Activated T-helper 1 cell treated with anti-CD3 and anti-CD28 coated beads, Interleukin-12 subunit alpha, Interleukin-12 subunit beta, Interleukin-2, Interleukin-4 antibody, amounts not matched to agents 30 ng/mL and 10 ng/mL and 1 ng/mL, durations not matched to agents 14 hours and 24 hours and 36 hours (primary cell): ENCODE data around the gene TET3. TPM values are rescaled to one million over a fixed set of nuclear protein-coding genes. Genes with fewer than 3 reads are reported as not detected.

Experiments
- DNase-seq: peaks from one replicate; pipeline ENCODE4 v3.0.0; 2021; ENCODE audit warnings: low spot score
- H3K27ac Mint-ChIP-seq: one replicate; pipeline ENCODE4 v1.8.0; 2021; ENCODE audit warnings: mild to moderate bottlenecking, mixed read lengths
- H3K27me3 Mint-ChIP-seq: one replicate; pipeline ENCODE4 v1.8.0; 2022; ENCODE audit warnings: mild to moderate bottlenecking, moderate library complexity, mixed read lengths; ENCODE audit not compliant: insufficient read depth
- H3K36me3 Mint-ChIP-seq: one replicate; pipeline ENCODE4 v1.8.0; 2021; ENCODE audit warnings: low read depth, mixed read lengths
- H3K4me1 Mint-ChIP-seq: one replicate; pipeline ENCODE4 v1.8.0; 2021; ENCODE audit warnings: low read depth, mixed read lengths
- H3K4me3 Mint-ChIP-seq: one replicate; pipeline ENCODE4 v1.8.0; 2021; ENCODE audit warnings: mild to moderate bottlenecking, moderate library complexity, mixed read lengths
- H3K9me3 Mint-ChIP-seq: one replicate; pipeline ENCODE4 v1.8.0; 2021; ENCODE audit warnings: mixed read lengths
- intact Hi-C: fragments of 100-400 bp; cut with micrococcal nuclease; formaldehyde crosslinking; loops from one replicate; pipeline ENCODE4 v1.15.1; 2024
- total RNA-seq: library from RNA; stranded (reverse); gene quantifications from 2 replicates; pipeline ENCODE4 v1.2.3, GENCODE V29; 2022

The TET3 gene
- total RNA-seq, 1 donor from 2014 or later = 20.5 TPM

- Mint-ChIP-seq H3K4me3 (no peak overlapping the region), H3K27ac (peak overlapping the region; percentile 14), H3K4me1 (peaks cover 52% of the 10 kb centered on the region), H3K27me3 (no peaks in the 10 kb centered on the region), H3K36me3 (peaks cover 40% of the 10 kb centered on the region), H3K9me3 (peaks cover 16% of the 10 kb centered on the region)
- intact Hi-C loops = loop anchor here (1.0 kb wide), 1 partner anchor 8 kb away; no protein-coding TSS in a partner anchor
- no peak for DNase-seq
Observed at GRCh38 chr2:73994178-73994831, 9.6 kb downstream of the TET3 start.

- no peak for DNase-seq
- peaks cover 54% of the 10 kb centered on the region for H3K4me1 Mint-ChIP-seq
- intact Hi-C loops = no loop called here
Observed at GRCh38 chr2:73995810-73996209, 11.1 kb downstream of the TET3 start.

GRCh38 chr2:73997813-73998212, 13.1 kb downstream of the TET3 start:
- H3K36me3 Mint-ChIP-seq = peaks cover 11% of the 10 kb centered on the region
- H3K27me3 Mint-ChIP-seq = peaks cover 2% of the 10 kb centered on the region
- peaks cover 67% of the 10 kb centered on the region for H3K4me1 Mint-ChIP-seq
- H3K9me3 Mint-ChIP-seq = no peaks in the 10 kb centered on the region
- H3K27ac Mint-ChIP-seq = peak overlapping the region; percentile 1
- H3K4me3 Mint-ChIP-seq = no peak overlapping the region
- intact Hi-C loops = no loop called here
- no peak for DNase-seq

More at GRCh38 chr2:73995810-73996209, 11.1 kb downstream of the TET3 start:
- peaks cover 9% of the 10 kb centered on the region for H3K9me3 Mint-ChIP-seq
- H3K36me3 Mint-ChIP-seq = peaks cover 25% of the 10 kb centered on the region
- H3K4me3 Mint-ChIP-seq = no peak overlapping the region
- H3K27ac Mint-ChIP-seq = no peak overlapping the region
- H3K27me3 Mint-ChIP-seq = no peaks in the 10 kb centered on the region

- peaks cover 12% of the 10 kb centered on the region for H3K36me3 Mint-ChIP-seq
- H3K27ac Mint-ChIP-seq = peak overlapping the region; percentile 83
- H3K4me1 Mint-ChIP-seq = peaks cover 70% of the 10 kb centered on the region
- H3K9me3 Mint-ChIP-seq = no peaks in the 10 kb centered on the region
- intact Hi-C loops = no loop called here
- DNase-seq = no peak
- H3K4me3 Mint-ChIP-seq = no peak overlapping the region
- peaks cover 2% of the 10 kb centered on the region for H3K27me3 Mint-ChIP-seq
Observed at GRCh38 chr2:73998451-73998850, 13.7 kb downstream of the TET3 start.

- intact Hi-C loops = no loop called here
- H3K4me3 Mint-ChIP-seq = no peak overlapping the region
- H3K36me3 Mint-ChIP-seq = peaks cover 8% of the 10 kb centered on the region
- DNase-seq = no peak
- H3K27ac Mint-ChIP-seq = peak overlapping the region; percentile 83
- peaks cover 2% of the 10 kb centered on the region for H3K27me3 Mint-ChIP-seq
- H3K4me1 Mint-ChIP-seq = peaks cover 70% of the 10 kb centered on the region
- H3K9me3 Mint-ChIP-seq = no peaks in the 10 kb centered on the region
Observed at GRCh38 chr2:73998933-73999332, 14.2 kb downstream of the TET3 start.

- Mint-ChIP-seq H3K27me3 (peaks cover 2% of the 10 kb centered on the region), H3K4me1 (peaks cover 75% of the 10 kb centered on the region), H3K36me3 (peaks cover 5% of the 10 kb centered on the region), H3K9me3 (no peaks in the 10 kb centered on the region), H3K4me3 (no peak overlapping the region), H3K27ac (no peak overlapping the region)
- intact Hi-C loops = loop anchor here (5.0 kb wide), 1 partner anchor 122 kb away; no protein-coding TSS in a partner anchor
- no peak for DNase-seq
Observed at GRCh38 chr2:73999881-74000597, 15.3 kb downstream of the TET3 start.

GRCh38 chr2:74000666-74001065, 16.0 kb downstream of the TET3 start:
- Mint-ChIP-seq H3K4me3 (no peak overlapping the region), H3K36me3 (peaks cover 10% of the 10 kb centered on the region), H3K27ac (no peak overlapping the region), H3K27me3 (peaks cover 2% of the 10 kb centered on the region), H3K4me1 (peaks cover 79% of the 10 kb centered on the region), H3K9me3 (no peaks in the 10 kb centered on the region)
- DNase-seq = no peak
- intact Hi-C loops = loop anchor here (5.0 kb wide), 1 partner anchor 122 kb away; no protein-coding TSS in a partner anchor

GRCh38 chr2:74001121-74001520, 16.4 kb downstream of the TET3 start:
- Mint-ChIP-seq H3K27ac (peak overlapping the region; percentile 56), H3K4me1 (peaks cover 79% of the 10 kb centered on the region), H3K4me3 (peak overlapping the region; percentile 68), H3K9me3 (no peaks in the 10 kb centered on the region), H3K27me3 (peaks cover 2% of the 10 kb centered on the region), H3K36me3 (peaks cover 10% of the 10 kb centered on the region)
- no peak for DNase-seq
- intact Hi-C loops = loop anchor here (5.0 kb wide), 1 partner anchor 121 kb away; no protein-coding TSS in a partner anchor

- no peaks in the 10 kb centered on the region for H3K9me3 Mint-ChIP-seq
- no peak for DNase-seq
- peaks cover 2% of the 10 kb centered on the region for H3K27me3 Mint-ChIP-seq
- intact Hi-C loops = loop anchor here (1.0 to 5.0 kb wide), 7 partner anchors 15 to 197 kb away; partner anchors contain the start of genes BOLA3, DGUOK and MTHFD2
- peak overlapping the region; percentile 68 for H3K4me3 Mint-ChIP-seq
- peak overlapping the region; percentile 15 for H3K27ac Mint-ChIP-seq
- H3K36me3 Mint-ChIP-seq = peaks cover 11% of the 10 kb centered on the region
- peaks cover 77% of the 10 kb centered on the region for H3K4me1 Mint-ChIP-seq
Observed at GRCh38 chr2:74001781-74002504, 17.2 kb downstream of the TET3 start.

GRCh38 chr2:74002505-74003421, 18.1 kb downstream of the TET3 start:
- Mint-ChIP-seq H3K4me3 (peak overlapping the region; percentile 89), H3K4me1 (peaks cover 69% of the 10 kb centered on the region), H3K27ac (peak overlapping the region; percentile 66)

GRCh38 chr2:74003494-74004211, 18.9 kb downstream of the TET3 start:
- no peaks in the 10 kb centered on the region for H3K9me3 Mint-ChIP-seq
- peaks cover 68% of the 10 kb centered on the region for H3K4me1 Mint-ChIP-seq
- H3K27ac Mint-ChIP-seq = no peak overlapping the region
- H3K4me3 Mint-ChIP-seq = peak overlapping the region; percentile 64
- peaks cover 2% of the 10 kb centered on the region for H3K27me3 Mint-ChIP-seq
- DNase-seq = no peak
- H3K36me3 Mint-ChIP-seq = peaks cover 9% of the 10 kb centered on the region
- intact Hi-C loops = loop anchor here (2.0 to 5.0 kb wide), 4 partner anchors 29 to 195 kb away; partner anchors contain the start of genes BOLA3 and MTHFD2

More at GRCh38 chr2:74002505-74003421, 18.1 kb downstream of the TET3 start:
- intact Hi-C loops = loop anchor here (1.0 to 5.0 kb wide), 7 partner anchors 15 to 196 kb away; partner anchors contain the start of genes BOLA3, DGUOK and MTHFD2
- Mint-ChIP-seq H3K9me3 (no peaks in the 10 kb centered on the region), H3K27me3 (peaks cover 2% of the 10 kb centered on the region), H3K36me3 (peaks cover 11% of the 10 kb centered on the region)
- DNase-seq = peak; percentile 81
